Heart left ventricle (tissue), 16 donors: ENCODE data around the gene SERPINA9. TPM values are rescaled to one million over a fixed set of nuclear protein-coding genes. Genes with fewer than 3 reads are reported as not detected.

Source experiments
- ATAC-seq, 4 donors: fragments of 200-7000 bp; cut with Tn5 transposase; one replicate each; pipeline ENCODE4 v1.9.1; 2020 to 2022; ENCODE audit warnings: moderate library complexity in 4 of 4, mild to moderate bottlenecking in 3 of 4, moderate number of reproducible peaks in 1 of 4
- DNase-seq, 5 donors: peaks; one replicate each; pipeline ENCODE4 v3.0.0-alpha.2; 2020
- H3K27ac ChIP-seq, 12 donors: fragments of 200-600 bp; sonication (generic) in 4 of 12; one replicate each; pipeline versions ENCODE4 v1.5.0 to v1.8.0; 2016 to 2022; ENCODE audit warnings: mild to moderate bottlenecking in 2 of 12
- H3K27me3 ChIP-seq, 9 donors: fragments of 200-600 bp; sonication (generic) in 2 of 9; one replicate each; pipeline versions ENCODE4 v1.5.1 to v1.8.0; 2016 to 2022; ENCODE audit warnings: mild to moderate bottlenecking in 3 of 9
- H3K36me3 ChIP-seq, 9 donors: fragments of 200-600 bp; sonication (generic) in 2 of 9; one replicate each; pipeline versions ENCODE4 v1.5.0 to v1.8.0; 2018 to 2022; ENCODE audit warnings: mild to moderate bottlenecking in 2 of 9
- H3K4me1 ChIP-seq, 12 donors: fragments of 200-600 bp; sonication (generic) in 4 of 12; one replicate each; pipeline versions ENCODE4 v1.5.0 to v1.8.0; 2016 to 2022; ENCODE audit warnings: mild to moderate bottlenecking in 3 of 12
- H3K4me3 ChIP-seq, 12 donors: fragments of 200-600 bp; sonication (generic) in 4 of 12; one replicate each; pipeline versions ENCODE4 v1.5.0 to v1.8.0; 2017 to 2022; ENCODE audit warnings: mild to moderate bottlenecking in 9 of 12, moderate library complexity in 4 of 12
- H3K9me3 ChIP-seq, 12 donors: fragments of 200-600 bp; sonication (generic) in 4 of 12; one replicate each; pipeline versions ENCODE4 v1.5.0 to v1.8.0; 2016 to 2022; ENCODE audit warnings: mild to moderate bottlenecking in 1 of 12
- CTCF ChIP-seq, 12 donors: fragments of 200-600 bp; sonication (generic) in 4 of 12; IDR thresholded peaks; one replicate each; pipeline versions ENCODE4 v1.5.0 to v1.8.0; 2018 to 2022; ENCODE audit warnings: antibody characterized with exemption in 12 of 12, mild to moderate bottlenecking in 5 of 12
- POLR2A ChIP-seq, 2 donors: fragments of 450-650 bp; IDR thresholded peaks; one replicate each; pipeline ENCODE4 v1.6.1; 2017; ENCODE audit warnings: antibody characterized with exemption in 2 of 2, mild to moderate bottlenecking in 2 of 2, moderate library complexity in 2 of 2
- WGBS, 4 donors: extraction: QIAGEN DNeasy Blood & Tissue Kit in 2 of 4; methylation state at CpG; one replicate each; pipeline versions ENCODE4 v1.1.5 to v1.1.7; 2013 to 2018; 5-methylcytosine and 5-hydroxymethylcytosine counted together
- intact Hi-C, 10 donors: fragments of 100-400 bp; cut with DNase I; formaldehyde crosslinking; loops; one replicate each; pipeline versions ENCODE4 v1.11.1 to v1.14.2; 2022
- polyA plus RNA-seq, 2 donors: library from polyadenylated mRNA; stranded (reverse); fragments of 200-250 nt; gene quantifications; one replicate each; pipeline ENCODE4 v1.2.3, GENCODE V29; 2013
- total RNA-seq, 9 donors: library from RNA; depleted of rRNA in 2 of 9; stranded (reverse); fragments of >200 nt in 2 of 9; fragmentation: NEBNext Ultra II Directional in 3 of 9; extraction: Animal tissue kit (Norgen Biotek cat#: 25700) in 3 of 9; gene quantifications; one replicate each; pipeline versions ENCODE4 v1.1.0 to v1.2.4, GENCODE V29; 2016 to 2023
- donor health status: ischemic (EF 13 %, LVEDD 7.1; RV severe dilation, severe dysfunction).
- donor health status: healthy with polysubstance abuse.
- donor health status: DM: no; HTN: yes; CAD: no.
- donor health status: DM: no; HTN: no; CAD: no.
- donor health status: ischemic (EF 25% LVEDD 6.9; RV normal size, moderate dysfunction).
- donor health status: ischemic (EF 25% LVEDD 5.7; RV mildly dilated, moderate dysfunction).
- donor health status: healthy.
- donor health status: DM: yes; HTN: yes; CAD: no.
- donor health status: ischemic (EF 35%, LVEDD 5.7; RV mildly dilated, moderate dysfunction).
- donor health status: nonischemic (EF 11% LVEDD 7.7; RV severe dilation, severe dysfunction).
- donor health status: DM: yes; HTN: yes; CAD: no.
- donor health status: PGD.
- donor health status: ischemic (EF 29% LVEDD 5.4; RV normal size, mild dysfunction).
- donor health status: nonischemic (EF 23%, LVEDD 6.1; RV moderate dilation, normal function).

SERPINA9 gene
- total and polyA plus RNA-seq, 11 donors, result not detected

DNA sequence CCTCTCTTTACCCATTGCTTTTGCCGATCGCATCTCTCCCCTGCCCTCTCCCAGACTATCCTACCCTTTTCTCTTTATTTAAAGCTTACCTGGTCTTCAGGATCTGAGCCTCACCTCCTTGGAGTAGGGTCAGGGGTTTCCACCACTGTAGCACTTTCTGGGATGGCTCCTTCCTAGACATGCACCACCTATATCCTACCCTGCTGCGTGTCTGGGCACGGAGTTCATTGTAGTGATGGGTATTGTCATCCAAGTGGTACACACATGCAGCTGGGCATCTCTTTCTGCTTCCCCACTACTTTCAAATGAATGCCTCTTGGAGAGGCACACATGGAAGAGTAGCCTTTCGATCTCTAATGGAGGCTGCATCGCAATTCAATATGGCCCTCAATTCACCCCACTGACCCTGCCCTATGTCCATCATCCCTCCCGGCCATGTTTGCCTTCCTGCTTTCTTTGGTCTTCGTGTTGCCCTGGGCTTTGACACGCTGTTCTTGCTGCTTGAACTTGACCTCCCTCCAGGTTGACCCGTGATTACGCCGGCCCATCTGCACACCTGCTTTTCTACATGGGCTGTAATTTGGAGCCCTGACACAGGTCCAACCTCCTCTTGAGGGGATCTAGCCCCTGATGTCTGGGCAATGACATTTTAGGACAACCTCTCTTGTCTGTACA, 34.3 kb downstream of the SERPINA9 start:
- Histone ChIP-seq H3K9me3 (no peaks in the 10 kb centered on the region), H3K27ac (no peak overlapping the region), H3K4me3 (no peak overlapping the region), H3K36me3 (no peaks in the 10 kb centered on the region), H3K27me3 (peaks cover 0 to 29% (median 7%) of the 10 kb centered on the region in 9 donors), H3K4me1 (no peaks in the 10 kb centered on the region)
- DNase-seq (no peak), ATAC-seq (no peak)
- TF ChIP-seq POLR2A (IDR thresholded peaks at IDR 0.05), result no peak
- TF ChIP-seq CTCF (IDR thresholded peaks at IDR 0.05), result no peak
- WGBS, 4 donors, result 89 to 92% (median 91%) methylated on average over 12 of the region's 12 CpGs
- intact Hi-C loops, result no loop called here

DNA sequence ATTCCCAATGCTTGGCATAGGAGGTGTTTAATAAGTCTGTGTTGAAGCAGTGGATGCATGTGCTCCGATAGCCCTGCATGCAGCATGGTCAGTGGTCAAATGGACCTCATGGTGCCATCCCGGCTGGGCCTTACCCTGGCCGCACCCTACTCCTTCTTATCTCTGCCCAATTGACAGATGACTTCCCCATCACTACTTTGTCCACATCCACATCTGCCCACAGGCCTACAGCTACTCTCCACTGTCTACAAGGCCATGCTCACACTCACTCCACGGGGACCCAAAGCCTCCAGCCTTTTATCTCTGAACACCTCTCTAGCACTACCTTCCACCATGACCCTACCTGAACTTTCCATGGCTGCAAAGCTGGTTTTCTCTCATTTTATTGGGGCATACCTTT, 34.9 kb downstream of the SERPINA9 start:
- WGBS, 4 donors, result 76 to 83% (median 80%) methylated on average over 4 of the region's 4 CpGs
- H3K4me3 ChIP-seq, result no peak overlapping the region
- no peaks in the 10 kb centered on the region for H3K9me3 ChIP-seq
- ATAC-seq, result no peak
- intact Hi-C loops, result no loop called here
- no peak for DNase-seq
- no peaks in the 10 kb centered on the region for H3K36me3 ChIP-seq
- no peaks in the 10 kb centered on the region for H3K4me1 ChIP-seq
- TF ChIP-seq POLR2A (IDR thresholded peaks at IDR 0.05), result no peak
- no peak overlapping the region for H3K27ac ChIP-seq
- H3K27me3 ChIP-seq, result peaks cover 0 to 29% (median 7%) of the 10 kb centered on the region in 9 donors

- TF ChIP-seq POLR2A (IDR thresholded peaks at IDR 0.05), result no peak
- TF ChIP-seq CTCF (IDR thresholded peaks at IDR 0.05), result no peak
- Histone ChIP-seq H3K4me1 (no peaks in the 10 kb centered on the region), H3K9me3 (no peaks in the 10 kb centered on the region), H3K4me3 (no peak overlapping the region), H3K36me3 (no peaks in the 10 kb centered on the region), H3K27me3 (peaks cover 0 to 29% (median 7%) of the 10 kb centered on the region in 9 donors), H3K27ac (no peak overlapping the region)
- no peak for ATAC-seq
- intact Hi-C loops, result loop anchor here in 1 of 10 donors (10.0 kb wide), 1 partner anchor 105 kb away; no protein-coding TSS in a partner anchor
- DNase-seq, result no peak
- 61 to 64% (median 62%) methylated on average over 5 of the region's 5 CpGs for WGBS, 4 donors
Measured at GRCh38 chr14:94439453-94440057, 36.4 kb downstream of the SERPINA9 start.

DNA sequence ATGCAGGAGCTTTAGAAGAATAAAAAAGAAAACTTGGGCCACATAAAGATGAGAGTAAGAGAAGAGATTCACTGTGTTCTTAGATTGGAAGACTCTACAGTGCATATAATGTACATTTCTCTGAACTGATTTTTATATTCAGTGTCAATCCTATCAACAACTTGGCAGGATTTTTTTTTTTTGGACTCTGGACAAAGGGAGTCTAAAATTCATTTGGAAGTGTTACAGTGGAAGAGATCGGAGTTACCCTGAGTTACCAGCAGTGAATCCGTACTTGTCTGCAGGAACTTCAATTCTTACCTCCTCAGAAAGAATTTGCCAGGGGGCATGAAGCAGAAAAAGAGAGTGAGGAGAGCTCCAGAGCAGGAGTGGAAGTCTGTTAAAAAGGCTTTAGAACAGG, 47.4 kb downstream of the SERPINA9 start:
- DNase-seq (no peak), ATAC-seq (no peak)
- Histone ChIP-seq H3K4me1 (no peaks in the 10 kb centered on the region), H3K36me3 (no peaks in the 10 kb centered on the region), H3K4me3 (no peak overlapping the region), H3K9me3 (peaks cover 0 to 7% (median 0%) of the 10 kb centered on the region in 12 donors), H3K27me3 (peaks cover 0 to 39% (median 7%) of the 10 kb centered on the region in 9 donors), H3K27ac (no peak overlapping the region)
- TF ChIP-seq CTCF (IDR thresholded peaks at IDR 0.05) (no peak), POLR2A (IDR thresholded peaks at IDR 0.05) (no peak)
- WGBS, 4 donors, result 58 to 71% (median 66%) methylated on average over 2 of the region's 2 CpGs
- intact Hi-C loops, result loop anchor here in 1 of 10 donors (5.0 kb wide), 1 partner anchor 59 kb away; no protein-coding TSS in a partner anchor
